SK-N-SH (cell line): ENCODE data around the gene ZDBF2. TPM values are rescaled to one million over a fixed set of nuclear protein-coding genes. Genes with fewer than 3 reads are reported as not detected.

Experiments used
- CTCF ChIA-PET: fragments of 300-600, 350-600 bp; formaldehyde crosslinking; extraction: SDS; loops from one replicate; lab custom pipeline; 2021; lab: Yijun Ruan, JAX
- POLR2A ChIA-PET: fragments of 350-600 bp; sonication (Branson Sonifier 250); formaldehyde crosslinking; extraction: SDS; loops from one replicate; lab custom pipeline; 2020; ENCODE audit warnings: antibody characterized with exemption, inconsistent platforms; lab: Yijun Ruan, JAX
- DNase-seq: peaks from one replicate; pipeline ENCODE4 v3.0.0; 2012
- H2AFZ ChIP-seq: fragments of 200-600 bp; sonication (generic); 2 replicates; pipeline ENCODE4 v1.8.1; 2016; ENCODE audit warnings: antibody characterized with exemption, mild to moderate bottlenecking, low read depth
- H3F3A ChIP-seq: fragments of 200-600 bp; sonication (generic); replicated peaks from 2 replicates; pipeline ENCODE3; 2016; ENCODE audit warnings: antibody characterized with exemption, mild to moderate bottlenecking; ENCODE audit not compliant: insufficient read depth
- H3K27ac ChIP-seq, 2 experiments: fragments of 200-500 bp in 1 of 2; fragments of 200-600 bp in 1 of 2; sonication (Bioruptor generic) in 1 of 2; sonication (generic), shearing (Covaris generic) in 1 of 2; 2 replicates each; pipeline versions ENCODE4 v1.5.1 to v1.6.1; 2014 to 2016; ENCODE audit warnings: low read depth in 2 of 2, inconsistent platforms in 1 of 2, low read length in 1 of 2, mild to moderate bottlenecking in 1 of 2, mixed read lengths in 1 of 2
- H3K27me3 ChIP-seq: fragments of 200-600 bp; sonication (generic), shearing (Covaris generic); 2 replicates; pipeline ENCODE4 v1.6.1; 2016; ENCODE audit warnings: mixed run types; ENCODE audit not compliant: insufficient read depth
- H3K36me3 ChIP-seq, 2 experiments: fragments of 200-500 bp in 1 of 2; fragments of 200-600 bp in 1 of 2; sonication (Bioruptor generic) in 1 of 2; sonication (generic) in 1 of 2; replicated peaks in 1 of 2; 2 replicates each; pipeline versions ENCODE3 to v1.5.1; 2014 to 2016; ENCODE audit warnings: low read length in 1 of 2, mild to moderate bottlenecking in 1 of 2; ENCODE audit not compliant: insufficient read depth in 2 of 2, control insufficient read depth in 1 of 2
- H3K4me1 ChIP-seq, 2 experiments: fragments of 200-500 bp in 1 of 2; fragments of 200-600 bp in 1 of 2; sonication (Bioruptor generic) in 1 of 2; sonication (generic), shearing (Covaris generic) in 1 of 2; 2 replicates each; pipeline versions ENCODE4 v1.5.1 to v1.6.1; 2014 to 2016; ENCODE audit warnings: low read depth in 1 of 2, low read length in 1 of 2, mixed run types in 1 of 2; ENCODE audit not compliant: insufficient read depth in 2 of 2, control insufficient read depth in 1 of 2
- H3K4me2 ChIP-seq: fragments of 200-600 bp; sonication (generic), shearing (Covaris generic); 2 replicates; pipeline ENCODE4 v1.6.1; 2017; ENCODE audit warnings: mixed run types
- H3K4me3 ChIP-seq, 2 experiments: fragments of 200-500 bp in 1 of 2; fragments of 200-600 bp in 1 of 2; sonication (Bioruptor generic) in 1 of 2; sonication (generic), shearing (Covaris generic) in 1 of 2; 2 replicates each; pipeline versions ENCODE4 v1.5.1 to v1.8.1; 2014 to 2016; ENCODE audit warnings: low read depth in 2 of 2, inconsistent platforms in 1 of 2, low read length in 1 of 2, mild to moderate bottlenecking in 1 of 2, mixed read lengths in 1 of 2, moderate library complexity in 1 of 2
- H3K79me2 ChIP-seq: fragments of 200-600 bp; sonication (generic); 2 replicates; pipeline ENCODE4 v1.8.1; 2017; ENCODE audit warnings: mild to moderate bottlenecking; ENCODE audit not compliant: insufficient read depth
- H3K9ac ChIP-seq: fragments of 200-600 bp; sonication (generic); 2 replicates; pipeline ENCODE4 v1.6.1; 2017; ENCODE audit warnings: mixed run types
- H3K9me2 ChIP-seq: fragments of 200-600 bp; sonication (generic); 2 replicates; pipeline ENCODE4 v1.6.1; 2017; ENCODE audit warnings: mixed run types
- H3K9me3 ChIP-seq: fragments of 200-600 bp; sonication (generic); 2 replicates; pipeline ENCODE4 v1.6.1; 2017; ENCODE audit warnings: mixed run types, mild to moderate bottlenecking, moderate library complexity
- H4K20me1 ChIP-seq: fragments of 200-600 bp; sonication (generic); 2 replicates; pipeline ENCODE4 v1.6.1; 2017; ENCODE audit warnings: mild to moderate bottlenecking, mixed run types; ENCODE audit not compliant: insufficient read depth
- CHD2 ChIP-seq: fragments of 150-350 bp; IDR thresholded peaks from 2 replicates; pipeline ENCODE4 v1.6.1; 2018; ENCODE audit warnings: low read length; ENCODE audit not compliant: partially characterized antibody
- CTCF ChIP-seq: fragments of 200-600 bp; sonication (generic); IDR thresholded peaks from 2 replicates; pipeline ENCODE4 v1.6.1; 2017; ENCODE audit warnings: antibody characterized with exemption, mild to moderate bottlenecking, moderate library complexity
- EZH2phosphoT487 ChIP-seq: fragments of 200-600 bp; sonication (generic); IDR thresholded peaks from 2 replicates; pipeline ENCODE4 v1.6.1; 2017; ENCODE audit warnings: low read depth, mixed run types, mild to moderate bottlenecking, antibody characterized with exemption, moderate library complexity, borderline replicate concordance
- FOSL2 ChIP-seq: IDR thresholded peaks from 2 replicates; pipeline ENCODE4 v1.4.0; 2012; ENCODE audit warnings: low read depth, mild to moderate bottlenecking, moderate library complexity, borderline replicate concordance
- FOXJ3 ChIP-seq: sonication (generic); formaldehyde crosslinking; IDR thresholded peaks from 2 replicates; pipeline ENCODE4 v1.5.1; 2020; ENCODE audit warnings: mild to moderate bottlenecking, missing genetic modification reagents
- FOXM1 ChIP-seq: IDR thresholded peaks from 2 replicates; pipeline ENCODE4 v1.4.0; 2012; ENCODE audit warnings: low read depth, mild to moderate bottlenecking
- GABPA ChIP-seq: IDR thresholded peaks from 2 replicates; pipeline ENCODE4 v1.4.0; 2012; ENCODE audit warnings: low read depth, mild to moderate bottlenecking
- GATA2 ChIP-seq: sonication (generic); formaldehyde crosslinking; IDR thresholded peaks from 2 replicates; pipeline ENCODE4 v1.5.0; 2020; ENCODE audit warnings: mild to moderate bottlenecking, missing genetic modification reagents
- JUND ChIP-seq: IDR thresholded peaks from 2 replicates; pipeline ENCODE4 v1.4.0; 2012
- MEF2A ChIP-seq: IDR thresholded peaks from 2 replicates; pipeline ENCODE4 v1.4.0; 2012; ENCODE audit warnings: low read depth, borderline replicate concordance
- MXI1 ChIP-seq: IDR thresholded peaks from 2 replicates; pipeline ENCODE4 v1.6.1; 2012; ENCODE audit warnings: mild to moderate bottlenecking, low read depth, low read length, improper control_type of control experiment
- NRF1 ChIP-seq: IDR thresholded peaks from 2 replicates; pipeline ENCODE4 v1.6.1; 2012; ENCODE audit warnings: low read depth, mild to moderate bottlenecking, low read length
- POLR2AphosphoS5 ChIP-seq: IDR thresholded peaks from 2 replicates; pipeline ENCODE4 v1.6.1; 2012; ENCODE audit warnings: low read depth, low read length
- REST ChIP-seq: IDR thresholded peaks from 2 replicates; pipeline ENCODE4 v1.6.1; 2012; ENCODE audit warnings: mild to moderate bottlenecking, low read depth, low read length, moderate library complexity
- SIN3A ChIP-seq: IDR thresholded peaks from 2 replicates; pipeline ENCODE4 v1.6.1; 2012; ENCODE audit warnings: low read depth, mild to moderate bottlenecking, low read length, moderate library complexity, borderline replicate concordance
- SMC3 ChIP-seq: IDR thresholded peaks from 2 replicates; pipeline ENCODE4 v1.6.1; 2012; ENCODE audit warnings: low read depth, low read length, improper control_type of control experiment
- TEAD4 ChIP-seq: IDR thresholded peaks from 2 replicates; pipeline ENCODE4 v1.4.0; 2012; ENCODE audit warnings: mild to moderate bottlenecking, borderline replicate concordance; ENCODE audit not compliant: insufficient read depth
- USF1 ChIP-seq: IDR thresholded peaks from 2 replicates; pipeline ENCODE4 v1.4.0; 2012; ENCODE audit warnings: low read depth, borderline replicate concordance
- USF2 ChIP-seq: fragments of 150-350 bp; IDR thresholded peaks from 2 replicates; pipeline ENCODE4 v1.6.1; 2017; ENCODE audit warnings: antibody characterized with exemption, low read length, low read depth, borderline replicate concordance
- YY1 ChIP-seq: IDR thresholded peaks from 2 replicates; pipeline ENCODE4 v1.4.0; 2012; ENCODE audit warnings: low read depth, mild to moderate bottlenecking
- WGBS: methylation state at CpG from one replicate; pipeline ENCODE4 v1.1.6; 2017; ENCODE audit warnings: low lambda C conversion rate; 5-methylcytosine and 5-hydroxymethylcytosine counted together
- polyA plus RNA-seq, 3 experiments: library from polyadenylated mRNA; depleted of rRNA; stranded (reverse); fragments of >200 nt; gene quantifications; 2 replicates each; pipeline ENCODE4 v1.2.3, GENCODE V29; 2012

ZDBF2 gene
- polyA plus RNA-seq, 1 of the 3 experiments (the other 2 are of a cell fraction) = 1.4 TPM

GRCh38 chr2:206287197-206287596 is 12.7 kb downstream of the ZDBF2 start:
- H3K79me2 ChIP-seq = peaks cover 30% of the 10 kb centered on the region; the same call in 1 of the 2 replicates
- H3K9me3 ChIP-seq = no peaks in the 10 kb centered on the region
- no peak for TF ChIP-seq MEF2A
- no peak for TF ChIP-seq TEAD4
- TF ChIP-seq GABPA = no peak
- TF ChIP-seq REST = no peak
- TF ChIP-seq CHD2 = no peak
- no peak for TF ChIP-seq EZH2phosphoT487
- no peak for TF ChIP-seq USF1
- TF ChIP-seq SIN3A = no peak
- TF ChIP-seq JUND = no peak
- TF ChIP-seq FOSL2 = no peak
- TF ChIP-seq SMC3 = no peak
- no peak for TF ChIP-seq USF2
- no peak for TF ChIP-seq NRF1
- TF ChIP-seq GATA2 (CRISPR knock-in tag) = no peak
- no peak for TF ChIP-seq POLR2AphosphoS5
- no peak for TF ChIP-seq CTCF
- TF ChIP-seq MXI1 = no peak
- no peak for TF ChIP-seq YY1
- TF ChIP-seq FOXJ3 (CRISPR knock-in tag) = no peak
- TF ChIP-seq FOXM1 = no peak
- WGBS = 65% methylated on average over 2 of the region's 2 CpGs
- no peaks in the 10 kb centered on the region for H3K27me3 ChIP-seq
- H2AFZ ChIP-seq = no peak overlapping the region
- peaks cover 7 to 12% of the 10 kb centered on the region in 2 experiments for H3K36me3 ChIP-seq
- no peaks in the 10 kb centered on the region for H3K9me2 ChIP-seq
- H3K4me2 ChIP-seq = no peak overlapping the region
- H3K4me1 ChIP-seq = no peaks in the 10 kb centered on the region
- ChIA-PET CTCF (no interaction called here), POLR2A (no interaction called here)
- no peaks in the 10 kb centered on the region for H3F3A ChIP-seq
- no peak overlapping the region for H3K9ac ChIP-seq
- no peaks in the 10 kb centered on the region for H4K20me1 ChIP-seq
- DNase-seq = no peak
- no peak overlapping the region; a peak in 1 of 4 replicates for H3K4me3 ChIP-seq
- no peak overlapping the region for H3K27ac ChIP-seq
